Measurements from ENCODE around the gene UTP15.

DNA sequence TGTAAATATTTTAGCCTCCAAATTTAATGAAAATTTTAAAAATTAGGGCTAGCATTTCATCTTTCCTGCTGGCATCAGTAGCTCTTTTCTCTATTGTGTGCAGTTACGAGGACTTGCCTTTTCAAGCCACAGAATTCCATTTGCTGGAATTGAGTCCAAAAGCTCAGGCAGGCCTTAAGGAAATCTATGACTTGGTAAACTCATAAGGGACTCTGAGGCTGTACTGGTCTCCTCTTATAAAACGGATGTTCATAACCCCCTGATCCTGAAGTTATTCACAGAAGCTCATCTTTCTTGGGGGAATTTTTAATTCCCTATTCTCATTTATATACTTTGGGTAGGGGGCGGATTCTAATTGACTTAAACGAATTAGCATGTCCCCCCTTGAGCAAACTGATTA, 23.5 kb upstream of the UTP15 start:
- TF ChIP-seq POLR2A (IDR thresholded peaks at IDR 0.05; ENCODE audit: low read length) (no peak), GATA1 (IDR thresholded peaks at IDR 0.05; ENCODE audit: low read depth, low read length) (no peak)
